Right atrium auricular region (tissue), 2 donors: ENCODE measurements around the gene SAMM50. TPM values are rescaled to one million over a fixed set of nuclear protein-coding genes. Genes with fewer than 3 reads are reported as not detected.

Experiments used
- DNase-seq: peaks from one replicate; pipeline ENCODE4 v3.0.0-alpha.2; 2019; ENCODE audit warnings: low spot score
- H3K27ac ChIP-seq, 2 donors: fragments of 200-600 bp; sonication (generic); 1 replicate in 1 of 2; 2 replicates in 1 of 2; pipeline ENCODE4 v1.5.1; 2016 to 2019
- H3K27me3 ChIP-seq, 2 donors: fragments of 200-600 bp; sonication (generic); one replicate each; pipeline versions ENCODE4 v1.5.1 to v1.6.0; 2017 to 2019
- H3K36me3 ChIP-seq: fragments of 200-600 bp; sonication (generic); one replicate; pipeline ENCODE4 v1.5.1; 2016
- H3K4me1 ChIP-seq, 2 donors: fragments of 200-600 bp; sonication (generic); one replicate each; pipeline versions ENCODE4 v1.5.1 to v1.6.0; 2017 to 2019
- H3K4me3 ChIP-seq, 2 donors: fragments of 200-600 bp; sonication (generic); 1 replicate in 1 of 2; 2 replicates in 1 of 2; pipeline ENCODE4 v1.5.1; 2017 to 2019; ENCODE audit warnings: mild to moderate bottlenecking in 1 of 2, moderate library complexity in 1 of 2
- H3K9me3 ChIP-seq, 2 donors: fragments of 200-600 bp; sonication (generic); one replicate each; pipeline ENCODE4 v1.5.1; 2019
- CTCF ChIP-seq, 2 donors: fragments of 200-600 bp; sonication (generic); IDR thresholded peaks; one replicate each; pipeline ENCODE4 v1.5.1; 2019; ENCODE audit warnings: antibody characterized with exemption in 2 of 2
- total RNA-seq, 2 donors: library from RNA; depleted of rRNA; stranded (reverse); fragments of >200 nt; gene quantifications; one replicate each; pipeline ENCODE4 v1.1.0, GENCODE V29; 2016

Gene SAMM50
- total RNA-seq, 2 donors from 2014 or later, result 40.4 to 57.1 TPM

- Histone ChIP-seq H3K36me3 (peaks cover 82% of the 10 kb centered on the region), H3K27me3 (no peaks in the 10 kb centered on the region), H3K9me3 (no peaks in the 10 kb centered on the region), H3K4me1 (no peaks in the 10 kb centered on the region), H3K4me3 (no peak overlapping the region), H3K27ac (no peak overlapping the region)
- no peak for DNase-seq
- TF ChIP-seq CTCF (IDR thresholded peaks at IDR 0.05), result no peak
These were observed 13.4 kb downstream of the SAMM50 start for GRCh38 chr22:43968614-43969013.

- Histone ChIP-seq H3K4me3 (no peak overlapping the region), H3K27ac (no peak overlapping the region), H3K9me3 (no peaks in the 10 kb centered on the region), H3K4me1 (no peaks in the 10 kb centered on the region), H3K27me3 (no peaks in the 10 kb centered on the region), H3K36me3 (peaks cover 82% of the 10 kb centered on the region)
- DNase-seq, result no peak
- TF ChIP-seq CTCF (IDR thresholded peaks at IDR 0.05), result no peak
These were observed 14.0 kb downstream of the SAMM50 start for GRCh38 chr22:43969021-43969878.

GRCh38 chr22:43969989-43970755 lies 14.9 kb downstream of the SAMM50 start:
- H3K27me3 ChIP-seq, result no peaks in the 10 kb centered on the region
- no peak for TF ChIP-seq CTCF (IDR thresholded peaks at IDR 0.05)
- no peak for DNase-seq
- no peak overlapping the region for H3K4me3 ChIP-seq
- H3K36me3 ChIP-seq, result peaks cover 82% of the 10 kb centered on the region
- no peaks in the 10 kb centered on the region for H3K4me1 ChIP-seq
- H3K9me3 ChIP-seq, result no peaks in the 10 kb centered on the region
- no peak overlapping the region for H3K27ac ChIP-seq

GRCh38 chr22:43971112-43971511 lies 15.9 kb downstream of the SAMM50 start:
- Histone ChIP-seq H3K36me3 (peaks cover 81% of the 10 kb centered on the region), H3K9me3 (no peaks in the 10 kb centered on the region), H3K4me3 (no peak overlapping the region), H3K4me1 (no peaks in the 10 kb centered on the region), H3K27me3 (no peaks in the 10 kb centered on the region), H3K27ac (no peak overlapping the region)
- TF ChIP-seq CTCF (IDR thresholded peaks at IDR 0.05), result no peak
- DNase-seq, result no peak

GRCh38 chr22:43972931-43973462 lies 17.8 kb downstream of the SAMM50 start:
- no peaks in the 10 kb centered on the region for H3K27me3 ChIP-seq
- TF ChIP-seq CTCF (IDR thresholded peaks at IDR 0.05), result no peak
- H3K36me3 ChIP-seq, result peaks cover 81% of the 10 kb centered on the region

More at GRCh38 chr22:43972931-43973462, 17.8 kb downstream of the SAMM50 start:
- no peaks in the 10 kb centered on the region for H3K9me3 ChIP-seq
- no peak overlapping the region for H3K27ac ChIP-seq
- no peak overlapping the region for H3K4me3 ChIP-seq
- DNase-seq, result no peak
- H3K4me1 ChIP-seq, result no peaks in the 10 kb centered on the region
